Stimulated activated CD4-positive, alpha-beta T cell treated with anti-CD3 and anti-CD28 coated beads, Interleukin-1b, Interleukin-23, amount 100 ng/mL, for 24 hours (primary cell): Measurements from ENCODE around the gene PLSCR3.
A peak's percentile ranks its signal among the peaks of the same experiment; 100 is the strongest.

Experiments
- DNase-seq, 4 experiments: peaks; one replicate each; pipeline ENCODE4 v3.0.0-alpha.2; 2020; ENCODE audit warnings: low read depth in 4 of 4, low spot score in 1 of 4

The PLSCR3 gene

GRCh38 chr17:7351665-7352502 is 42.4 kb downstream of the PLSCR3 start, which contains the start of gene KCTD11:
KCTD11 (plus strand) TSS chr17:7352162.
- DNase-seq = peak in 2 of 4 experiments; percentile 35 to 75

- DNase-seq = no peak
Measured at GRCh38 chr17:7348478-7349242, 45.7 kb downstream of the PLSCR3 start.

GRCh38 chr17:7347630-7348477 is 46.5 kb downstream of the PLSCR3 start:
- no peak for DNase-seq

- no peak for DNase-seq
Measured at GRCh38 chr17:7346761-7347614, 47.3 kb downstream of the PLSCR3 start.

GRCh38 chr17:7343250-7343649 is 51.1 kb downstream of the PLSCR3 start:
- DNase-seq = no peak

- DNase-seq = no peak
Measured at GRCh38 chr17:7341842-7342241, 52.5 kb downstream of the PLSCR3 start.

GRCh38 chr17:7340179-7340578 is 54.1 kb downstream of the PLSCR3 start:
- DNase-seq = no peak
